Cardiac fibroblast (primary cell): Measurements from ENCODE around the gene GK2.

Experiments
- DNase-seq, 2 donors: peaks; one replicate each; pipeline versions ENCODE4 v3.0.0 to v3.0.0-alpha.2; 2010; ENCODE audit warnings: low read depth in 2 of 2
- H3K4me3 ChIP-seq, 2 donors: replicated peaks in 1 of 2; 1 replicate in 1 of 2; 2 replicates in 1 of 2; pipeline ENCODE4 v1.5.1; 2011; ENCODE audit warnings: low read depth in 2 of 2, low read length in 2 of 2, mild to moderate bottlenecking in 2 of 2, moderate library complexity in 1 of 2
- TF ChIP-seq, protein P1 (sequence below): IDR thresholded peaks from one replicate; pipeline ENCODE4 v1.5.1; 2011; ENCODE audit warnings: low read depth, mild to moderate bottlenecking, low read length, inconsistent platforms

The GK2 gene

GRCh38 chr4:79439489-79439888 is 31.5 kb upstream of the GK2 start:
- TF ChIP-seq, protein P1, sequence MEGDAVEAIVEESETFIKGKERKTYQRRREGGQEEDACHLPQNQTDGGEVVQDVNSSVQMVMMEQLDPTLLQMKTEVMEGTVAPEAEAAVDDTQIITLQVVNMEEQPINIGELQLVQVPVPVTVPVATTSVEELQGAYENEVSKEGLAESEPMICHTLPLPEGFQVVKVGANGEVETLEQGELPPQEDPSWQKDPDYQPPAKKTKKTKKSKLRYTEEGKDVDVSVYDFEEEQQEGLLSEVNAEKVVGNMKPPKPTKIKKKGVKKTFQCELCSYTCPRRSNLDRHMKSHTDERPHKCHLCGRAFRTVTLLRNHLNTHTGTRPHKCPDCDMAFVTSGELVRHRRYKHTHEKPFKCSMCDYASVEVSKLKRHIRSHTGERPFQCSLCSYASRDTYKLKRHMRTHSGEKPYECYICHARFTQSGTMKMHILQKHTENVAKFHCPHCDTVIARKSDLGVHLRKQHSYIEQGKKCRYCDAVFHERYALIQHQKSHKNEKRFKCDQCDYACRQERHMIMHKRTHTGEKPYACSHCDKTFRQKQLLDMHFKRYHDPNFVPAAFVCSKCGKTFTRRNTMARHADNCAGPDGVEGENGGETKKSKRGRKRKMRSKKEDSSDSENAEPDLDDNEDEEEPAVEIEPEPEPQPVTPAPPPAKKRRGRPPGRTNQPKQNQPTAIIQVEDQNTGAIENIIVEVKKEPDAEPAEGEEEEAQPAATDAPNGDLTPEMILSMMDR: no peak
- no peak for DNase-seq

DNA sequence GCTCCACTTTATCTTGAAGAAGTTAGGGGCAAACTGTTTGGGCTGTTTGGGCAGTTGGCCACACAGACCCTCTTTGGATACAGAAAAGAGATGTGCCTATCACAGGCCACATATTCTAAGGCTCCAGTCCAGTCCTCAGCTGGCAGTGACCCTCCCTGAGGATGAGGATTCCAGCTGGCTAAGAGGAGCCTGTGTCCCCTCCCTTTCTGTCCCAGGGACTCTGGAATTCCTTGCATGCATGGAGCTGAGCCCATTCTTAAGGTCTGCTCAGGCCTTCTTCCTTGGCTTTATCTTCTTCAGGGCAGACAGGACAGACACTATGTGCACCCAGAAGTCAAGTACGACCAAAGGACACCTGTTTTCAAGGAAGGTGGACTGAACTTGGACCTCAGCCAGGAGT is 23.8 kb upstream of the GK2 start:
- no peak overlapping the region for H3K4me3 ChIP-seq
- TF ChIP-seq, protein P1: no peak

More at GRCh38 chr4:79439489-79439888, 31.5 kb upstream of the GK2 start:
- H3K4me3 ChIP-seq: no peak overlapping the region

DNA sequence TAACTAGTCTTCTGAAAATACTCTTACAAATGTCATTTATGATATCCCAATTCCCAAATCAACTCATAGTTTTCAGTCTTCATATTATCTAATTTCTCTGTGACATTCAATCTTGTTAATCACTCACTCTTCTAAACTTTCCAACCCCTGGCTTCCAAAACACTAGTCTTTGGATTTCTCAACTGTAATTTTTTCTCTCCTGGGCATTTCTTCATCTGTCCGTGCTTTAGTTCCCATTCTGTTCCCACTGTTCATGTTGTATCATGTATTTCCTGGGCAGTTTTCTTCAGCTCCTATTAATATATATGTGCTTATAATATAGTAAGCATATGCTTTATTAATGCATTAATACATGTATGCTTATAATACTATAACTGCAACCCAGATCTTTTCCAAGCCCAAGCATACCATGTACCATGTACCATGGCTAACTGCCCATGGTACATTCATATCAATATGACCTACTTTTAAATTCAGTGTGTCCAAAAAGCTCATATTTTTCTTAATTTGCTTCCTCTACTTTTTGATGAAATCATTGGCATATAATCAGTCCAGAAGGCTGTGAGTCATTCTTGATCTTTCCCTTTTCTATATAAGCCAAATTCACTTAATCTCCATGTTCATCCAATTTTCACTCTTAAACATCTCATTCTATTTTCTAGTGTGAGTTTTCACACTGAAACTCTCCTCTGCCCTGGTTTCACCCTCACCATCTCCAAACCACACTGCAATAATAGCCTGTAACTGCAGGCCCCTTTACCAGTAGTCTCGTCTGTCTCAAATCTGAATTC is 21.3 kb upstream of the GK2 start:
- H3K4me3 ChIP-seq: no peak overlapping the region
- no peak for DNase-seq
- TF ChIP-seq, protein P1: no peak

More for the DNA sequence above, 23.8 kb upstream of the GK2 start:
- no peak for DNase-seq

GRCh38 chr4:79426989-79427388 is 19.0 kb upstream of the GK2 start:
- no peak overlapping the region for H3K4me3 ChIP-seq
- TF ChIP-seq, protein P1: no peak
- no peak for DNase-seq

- TF ChIP-seq, protein P1: no peak
- no peak for DNase-seq
- H3K4me3 ChIP-seq: no peak overlapping the region
Measured at GRCh38 chr4:79425586-79425985, 17.6 kb upstream of the GK2 start.

GRCh38 chr4:79421483-79421882 is 13.5 kb upstream of the GK2 start:
- TF ChIP-seq, protein P1: no peak
- DNase-seq: no peak
- H3K4me3 ChIP-seq: no peak overlapping the region
